RWPE1 (cell line): Measurements from ENCODE around the gene CDH11.

ENCODE experiments used
- CTCF ChIA-PET: fragments of 350-600 bp; sonication (Branson Sonifier 250); formaldehyde crosslinking; extraction: SDS; loops from one replicate; lab custom pipeline; 2021; lab: Yijun Ruan, JAX
- POLR2A ChIA-PET: fragments of 400-600 bp; formaldehyde crosslinking; extraction: SDS; loops from one replicate; lab custom pipeline; 2020; ENCODE audit warnings: antibody characterized with exemption; ENCODE audit not compliant: low non-redundant PET; lab: Yijun Ruan, JAX
- DNase-seq: peaks from one replicate; pipeline ENCODE4 v3.0.0; 2012; ENCODE audit warnings: low spot score
- H3K27ac ChIP-seq: fragments of 450-650 bp; 2 replicates; pipeline ENCODE4 v1.5.1; 2017
- TF ChIP-seq, protein P1 (sequence below): fragments of 450-650 bp; conservative IDR thresholded peaks from 2 replicates; pipeline ENCODE4 v1.5.1; 2017; ENCODE audit warnings: low read depth, mild to moderate bottlenecking

CDH11 gene

DNA sequence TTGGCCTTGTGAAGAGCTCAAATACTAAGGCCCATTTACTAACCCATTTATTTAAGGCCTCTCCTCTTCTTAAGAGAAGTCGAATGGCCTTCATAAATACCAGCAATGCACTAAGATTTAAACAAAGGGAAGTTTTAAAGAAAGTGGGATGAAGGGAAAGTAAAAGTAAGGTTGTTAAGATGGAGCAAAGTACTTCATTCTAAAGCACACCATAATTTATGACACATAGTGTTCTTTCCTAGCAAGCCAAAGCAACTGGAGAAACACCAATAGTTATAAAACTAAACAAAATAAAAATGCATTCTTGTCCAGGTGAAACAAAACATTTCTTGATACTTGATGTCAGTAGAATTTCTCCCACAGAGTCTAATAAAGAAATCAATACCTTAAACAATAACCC lies 27.9 kb downstream of the CDH11 start:
- DNase-seq = no peak
- ChIA-PET POLR2A (no interaction called here), CTCF (no interaction called here)
- TF ChIP-seq, protein P1, sequence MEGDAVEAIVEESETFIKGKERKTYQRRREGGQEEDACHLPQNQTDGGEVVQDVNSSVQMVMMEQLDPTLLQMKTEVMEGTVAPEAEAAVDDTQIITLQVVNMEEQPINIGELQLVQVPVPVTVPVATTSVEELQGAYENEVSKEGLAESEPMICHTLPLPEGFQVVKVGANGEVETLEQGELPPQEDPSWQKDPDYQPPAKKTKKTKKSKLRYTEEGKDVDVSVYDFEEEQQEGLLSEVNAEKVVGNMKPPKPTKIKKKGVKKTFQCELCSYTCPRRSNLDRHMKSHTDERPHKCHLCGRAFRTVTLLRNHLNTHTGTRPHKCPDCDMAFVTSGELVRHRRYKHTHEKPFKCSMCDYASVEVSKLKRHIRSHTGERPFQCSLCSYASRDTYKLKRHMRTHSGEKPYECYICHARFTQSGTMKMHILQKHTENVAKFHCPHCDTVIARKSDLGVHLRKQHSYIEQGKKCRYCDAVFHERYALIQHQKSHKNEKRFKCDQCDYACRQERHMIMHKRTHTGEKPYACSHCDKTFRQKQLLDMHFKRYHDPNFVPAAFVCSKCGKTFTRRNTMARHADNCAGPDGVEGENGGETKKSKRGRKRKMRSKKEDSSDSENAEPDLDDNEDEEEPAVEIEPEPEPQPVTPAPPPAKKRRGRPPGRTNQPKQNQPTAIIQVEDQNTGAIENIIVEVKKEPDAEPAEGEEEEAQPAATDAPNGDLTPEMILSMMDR = no peak
- no peak overlapping the region for H3K27ac ChIP-seq

DNA sequence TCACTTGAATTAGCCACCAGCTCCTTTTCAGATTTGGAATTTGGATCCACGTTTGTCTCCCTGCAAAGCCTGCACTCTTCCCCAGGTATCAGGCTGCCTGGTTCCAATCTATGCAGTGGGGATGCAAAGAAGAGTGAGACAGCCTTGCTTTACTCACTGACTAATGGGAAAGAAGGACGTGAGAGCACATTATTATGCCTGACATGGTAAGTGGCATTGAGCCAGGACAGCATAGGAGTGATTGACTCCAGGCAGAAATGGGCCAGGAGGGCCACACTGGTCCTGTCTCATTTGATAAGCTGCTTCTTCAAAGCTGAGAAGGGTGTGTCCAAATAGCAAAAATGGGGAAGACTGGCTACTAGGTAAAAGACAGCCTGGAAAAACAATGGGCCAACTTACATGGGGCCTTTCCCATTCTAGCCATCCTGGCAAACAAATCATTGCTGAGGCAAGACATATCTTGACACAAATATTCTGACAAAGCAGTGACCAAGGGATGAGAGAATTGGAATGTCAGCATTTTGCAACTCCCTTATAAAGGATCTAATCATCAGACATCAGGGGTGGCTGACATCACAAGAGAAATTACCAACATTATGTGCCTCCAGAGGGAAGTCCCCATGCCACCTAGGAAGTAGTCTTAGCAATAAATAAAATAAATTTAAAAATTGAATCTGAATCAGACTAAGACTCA lies 38.6 kb downstream of the CDH11 start:
- ChIA-PET CTCF (no interaction called here), POLR2A (no interaction called here)
- H3K27ac ChIP-seq = no peak overlapping the region
- no peak for DNase-seq
- TF ChIP-seq, protein P1 = no peak

DNA sequence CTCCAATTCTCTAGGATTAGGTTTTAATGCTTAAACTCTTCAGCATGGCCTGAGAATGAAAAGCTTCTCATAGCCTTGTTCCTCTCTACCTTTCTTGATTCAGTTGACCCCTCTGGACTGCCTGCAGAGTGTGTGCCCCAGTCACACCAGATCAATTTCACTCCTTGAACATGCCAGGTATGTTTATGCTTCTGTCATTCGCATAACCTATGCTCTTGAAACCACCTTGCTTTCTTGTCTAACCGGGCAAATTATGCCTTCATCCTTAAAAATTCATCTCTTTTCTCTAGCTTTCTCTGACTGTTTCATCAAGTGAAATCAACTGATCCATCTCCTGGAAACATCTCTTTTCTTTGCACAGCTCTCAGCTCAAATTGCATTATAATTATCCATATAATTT lies 42.3 kb downstream of the CDH11 start:
- H3K27ac ChIP-seq = no peak overlapping the region
- no peak for DNase-seq
- ChIA-PET CTCF (no interaction called here), POLR2A (no interaction called here)
- TF ChIP-seq, protein P1 = no peak

DNA sequence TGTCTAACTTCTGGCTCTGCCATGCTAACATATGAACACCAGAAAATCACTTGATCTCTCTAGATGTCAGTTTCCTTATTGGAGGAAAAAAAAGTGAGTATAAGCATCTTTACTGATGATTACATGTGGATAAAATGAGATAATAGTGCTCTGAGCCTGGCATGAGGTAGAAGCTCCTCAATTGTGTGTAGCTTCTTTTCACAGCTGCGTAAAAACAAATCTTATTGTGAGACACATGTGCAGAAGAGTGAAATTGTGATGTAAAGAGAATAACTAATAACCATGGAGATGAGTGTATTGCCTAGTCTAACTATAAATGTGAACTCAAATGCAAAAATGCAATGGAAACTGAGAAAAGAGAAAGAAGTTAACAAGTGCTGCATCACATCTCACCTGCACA lies 44.7 kb downstream of the CDH11 start:
- H3K27ac ChIP-seq = no peak overlapping the region
- ChIA-PET POLR2A (no interaction called here), CTCF (no interaction called here)
- DNase-seq = no peak
- TF ChIP-seq, protein P1 = no peak

DNA sequence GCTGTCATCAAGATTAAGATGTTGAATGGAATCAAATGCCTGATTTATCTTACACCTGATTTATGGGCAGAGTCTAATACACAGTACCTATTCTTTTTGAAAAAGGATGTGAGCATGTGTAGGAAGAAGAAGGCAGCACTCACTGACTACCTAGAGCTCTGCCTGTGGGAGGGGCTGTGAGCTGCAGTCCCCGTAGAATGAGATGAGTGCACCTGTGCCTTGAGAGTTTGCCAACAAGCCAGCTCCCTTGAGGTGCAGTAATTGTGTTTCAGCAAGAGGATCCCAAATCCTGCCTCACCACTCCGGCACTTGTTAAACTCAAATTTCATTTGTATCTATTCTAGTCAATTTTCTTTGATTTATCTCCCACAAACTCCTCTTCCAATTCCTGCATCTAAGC lies 46.0 kb downstream of the CDH11 start:
- no peak overlapping the region for H3K27ac ChIP-seq
- CTCF ChIA-PET = no interaction called here
- TF ChIP-seq, protein P1 = no peak
- POLR2A ChIA-PET = no interaction called here
- no peak for DNase-seq

DNA sequence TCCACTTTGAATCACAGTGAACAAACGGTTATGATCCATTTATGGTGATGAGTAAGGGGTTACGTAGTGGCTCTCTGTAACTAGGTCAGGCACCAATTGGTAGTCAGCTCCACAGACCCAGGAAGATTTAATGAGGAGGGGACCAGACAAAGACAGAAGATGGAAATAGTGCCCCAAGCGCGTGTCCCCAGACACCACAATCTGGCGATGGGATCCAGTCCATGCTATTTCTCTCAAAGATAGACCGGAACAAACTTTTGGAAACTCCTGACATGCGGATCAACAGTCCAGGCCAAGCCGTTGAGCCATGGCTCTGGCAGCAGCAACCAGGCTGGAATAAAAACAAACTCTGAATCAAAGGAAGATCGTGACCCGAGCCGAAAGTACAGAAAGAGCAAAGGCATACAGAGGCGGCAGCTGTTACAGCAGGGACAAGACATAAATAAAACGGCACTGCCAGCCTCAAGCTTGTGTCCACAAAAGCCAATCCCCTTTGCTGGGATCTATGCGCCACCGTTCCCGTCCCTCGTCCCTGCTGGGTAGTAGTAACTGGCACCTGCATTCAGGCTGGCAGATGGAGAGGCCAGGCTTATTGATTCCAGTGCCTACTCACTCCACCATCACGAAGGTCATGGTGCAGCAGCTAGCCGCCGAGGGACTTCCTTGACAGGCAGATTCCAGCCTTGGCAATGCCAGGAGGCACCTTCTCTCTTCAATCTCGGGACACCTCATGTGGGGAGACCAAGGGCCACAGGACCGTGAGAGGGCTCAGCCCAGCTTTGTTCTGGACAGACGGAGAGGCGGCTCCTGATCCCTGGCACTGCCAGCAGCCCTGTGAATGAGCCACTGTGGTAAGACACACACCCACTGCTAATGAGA lies 50.2 kb downstream of the CDH11 start:
- DNase-seq = no peak
- TF ChIP-seq, protein P1 = no peak
- CTCF ChIA-PET = interaction anchor here (0.5 kb wide), 1 partner anchor 495 kb away, joined by 6 read pairs; no protein-coding TSS in a partner anchor
- POLR2A ChIA-PET = no interaction called here
- peak overlapping the region; percentile 7; the same call in 1 of the 2 replicates for H3K27ac ChIP-seq
